Ishikawa (cell line): Measurements from ENCODE around the gene THEM5.

Source experiments
- CEBPB ChIP-seq: IDR thresholded peaks from 2 replicates; pipeline ENCODE4 v1.6.1; 2012
- CREB1 ChIP-seq: IDR thresholded peaks from 2 replicates; pipeline ENCODE4 v1.6.1; 2012; ENCODE audit warnings: low read depth
- EGR1 ChIP-seq: IDR thresholded peaks from 2 replicates; pipeline ENCODE4 v1.6.1; 2012
- EP300 ChIP-seq: IDR thresholded peaks from 2 replicates; pipeline ENCODE4 v1.6.1; 2012; ENCODE audit warnings: borderline replicate concordance
- RAD21 ChIP-seq: IDR thresholded peaks from 2 replicates; pipeline ENCODE4 v1.6.1; 2012; ENCODE audit warnings: low read depth
- TAF1 ChIP-seq: IDR thresholded peaks from 2 replicates; pipeline ENCODE4 v1.6.1; 2012; ENCODE audit warnings: low read depth, mild to moderate bottlenecking
- TCF12 ChIP-seq: IDR thresholded peaks from 2 replicates; pipeline ENCODE4 v1.6.1; 2012; ENCODE audit warnings: low read depth
- TEAD4 ChIP-seq: IDR thresholded peaks from 2 replicates; pipeline ENCODE4 v1.6.1; 2012
- ZBTB7A ChIP-seq: IDR thresholded peaks from 2 replicates; pipeline ENCODE4 v1.6.1; 2012; ENCODE audit warnings: low read depth
- TF ChIP-seq, protein P1 (sequence below): IDR thresholded peaks from 2 replicates; pipeline ENCODE4 v1.6.1; 2012
- TF ChIP-seq, protein P2 (sequence below): IDR thresholded peaks from 2 replicates; pipeline ENCODE4 v1.6.1; 2012
- TF ChIP-seq, protein P3 (sequence below): IDR thresholded peaks from 2 replicates; pipeline ENCODE4 v1.6.1; 2012; ENCODE audit warnings: low read depth, mild to moderate bottlenecking

DNA sequence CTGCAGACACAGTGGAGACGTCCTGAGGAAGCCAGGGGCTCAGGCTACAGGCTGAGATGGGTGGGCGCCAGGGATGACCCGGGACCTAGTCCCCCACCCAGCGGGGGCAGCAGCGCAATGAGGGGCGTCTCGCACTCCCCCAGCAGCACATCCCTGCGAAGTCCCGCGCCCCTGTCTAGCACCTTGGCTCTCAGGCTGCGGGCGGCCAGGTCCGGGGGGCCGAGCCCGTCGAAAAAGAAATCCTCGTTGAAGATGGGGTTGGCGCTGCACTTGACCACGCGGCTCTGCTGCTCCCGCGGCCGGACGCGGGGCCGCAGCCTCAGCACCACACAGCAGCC, 15.7 kb downstream of the THEM5 start:
- TF ChIP-seq, protein P1, sequence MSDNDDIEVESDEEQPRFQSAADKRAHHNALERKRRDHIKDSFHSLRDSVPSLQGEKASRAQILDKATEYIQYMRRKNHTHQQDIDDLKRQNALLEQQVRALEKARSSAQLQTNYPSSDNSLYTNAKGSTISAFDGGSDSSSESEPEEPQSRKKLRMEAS, result no peak
- no peak for TF ChIP-seq ZBTB7A
- TF ChIP-seq, protein P2, sequence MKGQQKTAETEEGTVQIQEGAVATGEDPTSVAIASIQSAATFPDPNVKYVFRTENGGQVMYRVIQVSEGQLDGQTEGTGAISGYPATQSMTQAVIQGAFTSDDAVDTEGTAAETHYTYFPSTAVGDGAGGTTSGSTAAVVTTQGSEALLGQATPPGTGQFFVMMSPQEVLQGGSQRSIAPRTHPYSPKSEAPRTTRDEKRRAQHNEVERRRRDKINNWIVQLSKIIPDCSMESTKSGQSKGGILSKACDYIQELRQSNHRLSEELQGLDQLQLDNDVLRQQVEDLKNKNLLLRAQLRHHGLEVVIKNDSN, result no peak
- TF ChIP-seq CREB1, result no peak
- TF ChIP-seq, protein P3, sequence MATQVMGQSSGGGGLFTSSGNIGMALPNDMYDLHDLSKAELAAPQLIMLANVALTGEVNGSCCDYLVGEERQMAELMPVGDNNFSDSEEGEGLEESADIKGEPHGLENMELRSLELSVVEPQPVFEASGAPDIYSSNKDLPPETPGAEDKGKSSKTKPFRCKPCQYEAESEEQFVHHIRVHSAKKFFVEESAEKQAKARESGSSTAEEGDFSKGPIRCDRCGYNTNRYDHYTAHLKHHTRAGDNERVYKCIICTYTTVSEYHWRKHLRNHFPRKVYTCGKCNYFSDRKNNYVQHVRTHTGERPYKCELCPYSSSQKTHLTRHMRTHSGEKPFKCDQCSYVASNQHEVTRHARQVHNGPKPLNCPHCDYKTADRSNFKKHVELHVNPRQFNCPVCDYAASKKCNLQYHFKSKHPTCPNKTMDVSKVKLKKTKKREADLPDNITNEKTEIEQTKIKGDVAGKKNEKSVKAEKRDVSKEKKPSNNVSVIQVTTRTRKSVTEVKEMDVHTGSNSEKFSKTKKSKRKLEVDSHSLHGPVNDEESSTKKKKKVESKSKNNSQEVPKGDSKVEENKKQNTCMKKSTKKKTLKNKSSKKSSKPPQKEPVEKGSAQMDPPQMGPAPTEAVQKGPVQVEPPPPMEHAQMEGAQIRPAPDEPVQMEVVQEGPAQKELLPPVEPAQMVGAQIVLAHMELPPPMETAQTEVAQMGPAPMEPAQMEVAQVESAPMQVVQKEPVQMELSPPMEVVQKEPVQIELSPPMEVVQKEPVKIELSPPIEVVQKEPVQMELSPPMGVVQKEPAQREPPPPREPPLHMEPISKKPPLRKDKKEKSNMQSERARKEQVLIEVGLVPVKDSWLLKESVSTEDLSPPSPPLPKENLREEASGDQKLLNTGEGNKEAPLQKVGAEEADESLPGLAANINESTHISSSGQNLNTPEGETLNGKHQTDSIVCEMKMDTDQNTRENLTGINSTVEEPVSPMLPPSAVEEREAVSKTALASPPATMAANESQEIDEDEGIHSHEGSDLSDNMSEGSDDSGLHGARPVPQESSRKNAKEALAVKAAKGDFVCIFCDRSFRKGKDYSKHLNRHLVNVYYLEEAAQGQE, result no peak
- TF ChIP-seq TAF1, result no peak
- TF ChIP-seq RAD21, result no peak
- no peak for TF ChIP-seq CEBPB
- no peak for TF ChIP-seq TCF12
- TF ChIP-seq EP300, result no peak
- TF ChIP-seq EGR1, result no peak
- TF ChIP-seq TEAD4, result no peak
